HepG2 (cell line): ENCODE measurements around the gene FSIP1. TPM values are rescaled to one million over a fixed set of nuclear protein-coding genes. Genes with fewer than 3 reads are reported as not detected.

Experiments used
- ATAC-seq: fragments of 200-7000 bp; cut with Tn5 transposase; 3 replicates; pipeline ENCODE4 v1.9.1; 2020; ENCODE audit warnings: mild to moderate bottlenecking, moderate library complexity
- BruUV-seq: library from RNA; stranded (reverse); fragments of 400-500 nt; replicated peaks from 2 replicates; lab custom pipeline; 2021; lab: Mats Ljungman, UMichigan
- CTCF ChIA-PET: fragments of 300-600 bp; formaldehyde crosslinking; extraction: SDS; loops from one replicate; lab custom pipeline; 2021; ENCODE audit warnings: low total read pairs, inconsistent platforms, low intra/inter-chr PET ratio; lab: Yijun Ruan, JAX
- POLR2A ChIA-PET: fragments of 350-600 bp; sonication (Branson Sonifier 250); formaldehyde crosslinking; loops from one replicate; lab custom pipeline; 2020; ENCODE audit warnings: antibody characterized with exemption, inconsistent platforms; lab: Yijun Ruan, JAX
- DNase-seq: peaks from one replicate; pipeline ENCODE4 v3.0.0-alpha.2; 2015; ENCODE audit warnings: low spot score
- FAIRE-seq: peaks from 3 replicates; lab custom pipeline; 2011; peaks lifted over from hg19 to GRCh38; lab: Jason Lieb, UNC
- H2AFZ ChIP-seq: one replicate; pipeline ENCODE4 v1.6.1; 2011; ENCODE audit warnings: low read length, inconsistent platforms
- H3K27ac ChIP-seq: fragments of 300-600 bp; 3 replicates; pipeline ENCODE4 v1.8.0; 2011; ENCODE audit warnings: mixed run types, mild to moderate bottlenecking, mixed read lengths, low read length, inconsistent platforms; ENCODE audit not compliant: insufficient read depth; ENCODE audit errors: extremely low read length
- H3K27me3 ChIP-seq, 2 experiments: fragments of 200-600 bp in 1 of 2; 2 replicates in 1 of 2; 3 replicates in 1 of 2; pipeline versions ENCODE4 v1.6.0 to v1.8.0; 2011; ENCODE audit warnings: low read length in 2 of 2, mild to moderate bottlenecking in 2 of 2, moderate library complexity in 2 of 2, inconsistent platforms in 1 of 2; ENCODE audit not compliant: insufficient read depth in 2 of 2, control insufficient read depth in 1 of 2
- H3K36me3 ChIP-seq, 2 experiments: fragments of 200-600 bp in 1 of 2; replicated peaks in 1 of 2; 2 replicates in 1 of 2; 3 replicates in 1 of 2; pipeline versions ENCODE4 v1.5.1 to v1.8.0; 2011; ENCODE audit warnings: low read length in 2 of 2, inconsistent platforms in 1 of 2; ENCODE audit not compliant: insufficient read depth in 2 of 2, control insufficient read depth in 1 of 2
- H3K4me1 ChIP-seq: 2 replicates; pipeline ENCODE4 v1.5.1; 2012; ENCODE audit warnings: low read length, inconsistent platforms; ENCODE audit not compliant: insufficient read depth
- H3K4me2 ChIP-seq: 2 replicates; pipeline ENCODE4 v1.6.0; 2011; ENCODE audit warnings: low read depth, low read length, inconsistent platforms
- H3K4me3 ChIP-seq, 3 experiments: fragments of 200-600 bp in 1 of 3; sonication (generic), shearing (Covaris generic) in 1 of 3; replicated peaks in 1 of 3; 2 replicates each; pipeline ENCODE4 v1.5.1; 2011 to 2016; ENCODE audit warnings: low read length in 3 of 3, inconsistent platforms in 2 of 3, low read depth in 2 of 3, mild to moderate bottlenecking in 2 of 3, control low read depth in 1 of 3, mixed read lengths in 1 of 3; ENCODE audit not compliant: insufficient read depth in 1 of 3
- H3K79me2 ChIP-seq: one replicate; pipeline ENCODE4 v1.6.1; 2011; ENCODE audit warnings: low read length, inconsistent platforms; ENCODE audit not compliant: insufficient read depth
- H3K9ac ChIP-seq: 2 replicates; pipeline ENCODE4 v1.6.0; 2011; ENCODE audit warnings: mild to moderate bottlenecking, low read depth, low read length, inconsistent platforms; ENCODE audit not compliant: insufficient read depth
- H3K9me3 ChIP-seq: 2 replicates; pipeline ENCODE4 v1.5.1; 2012; ENCODE audit warnings: mild to moderate bottlenecking, low read length
- H4K20me1 ChIP-seq: 2 replicates; pipeline ENCODE4 v1.6.0; 2011; ENCODE audit warnings: inconsistent platforms, mild to moderate bottlenecking, low read length, moderate library complexity; ENCODE audit not compliant: insufficient read depth
- ARNT ChIP-seq: fragments of 450-650 bp; IDR thresholded peaks from 2 replicates; pipeline ENCODE4 v1.6.1; 2017
- CC2D1A ChIP-seq: sonication (generic); formaldehyde crosslinking; IDR thresholded peaks from 2 replicates; pipeline ENCODE4 v1.8.1; 2023; ENCODE audit warnings: mild to moderate bottlenecking, missing genetic modification reagents
- JUND ChIP-seq: sonication (generic); formaldehyde crosslinking; IDR thresholded peaks from 2 replicates; pipeline ENCODE4 v1.8.0; 2022; ENCODE audit warnings: mild to moderate bottlenecking, missing genetic modification reagents
- KDM4B ChIP-seq: sonication (generic); formaldehyde crosslinking; IDR thresholded peaks from 2 replicates; pipeline ENCODE4 v1.4.0; 2020; ENCODE audit warnings: missing genetic modification reagents
- RCOR2 ChIP-seq: IDR thresholded peaks from 2 replicates; pipeline ENCODE4 v1.6.1; 2016; ENCODE audit warnings: missing biosample characterization, missing genetic modification reagents
- SNAI1 ChIP-seq: sonication (generic); formaldehyde crosslinking; IDR thresholded peaks from 2 replicates; pipeline ENCODE4 v1.5.0; 2020; ENCODE audit warnings: mild to moderate bottlenecking, missing genetic modification reagents, borderline replicate concordance
- SP4 ChIP-seq: sonication (generic); formaldehyde crosslinking; IDR thresholded peaks from 2 replicates; pipeline ENCODE4 v1.8.1; 2023; ENCODE audit warnings: mild to moderate bottlenecking, missing genetic modification reagents
- TBX3 ChIP-seq: fragments of 450-650 bp; IDR thresholded peaks from 2 replicates; pipeline ENCODE4 v1.6.1; 2017; ENCODE audit warnings: antibody characterized with exemption, mild to moderate bottlenecking, inconsistent platforms, borderline replicate concordance
- ZBTB37 ChIP-seq: sonication (generic); formaldehyde crosslinking; IDR thresholded peaks from 2 replicates; pipeline ENCODE4 v1.4.0; 2020; ENCODE audit warnings: mild to moderate bottlenecking, missing genetic modification reagents
- ZFP37 ChIP-seq: sonication (generic); formaldehyde crosslinking; IDR thresholded peaks from 2 replicates; pipeline ENCODE4 v1.4.0; 2020; ENCODE audit warnings: missing genetic modification reagents, borderline replicate concordance
- ZFP90 ChIP-seq: sonication (generic); formaldehyde crosslinking; IDR thresholded peaks from 2 replicates; pipeline ENCODE4 v1.8.0; 2022; ENCODE audit warnings: missing genetic modification reagents, mild to moderate bottlenecking, inconsistent platforms, borderline replicate concordance
- ZNF143 ChIP-seq: sonication (generic); formaldehyde crosslinking; IDR thresholded peaks from 2 replicates; pipeline ENCODE4 v1.4.0; 2020; ENCODE audit warnings: missing genetic modification reagents
- ZNF205 ChIP-seq: IDR thresholded peaks from 2 replicates; pipeline ENCODE4 v1.6.1; 2018; ENCODE audit warnings: missing biosample characterization, missing genetic modification reagents
- ZNF446 ChIP-seq: sonication (generic); formaldehyde crosslinking; IDR thresholded peaks from 2 replicates; pipeline ENCODE4 v1.5.0; 2020; ENCODE audit warnings: mild to moderate bottlenecking, missing genetic modification reagents
- ZNF570 ChIP-seq: sonication (generic); formaldehyde crosslinking; IDR thresholded peaks from 2 replicates; pipeline ENCODE4 v1.4.0; 2020; ENCODE audit warnings: mild to moderate bottlenecking, missing genetic modification reagents, borderline replicate concordance
- ZNF577 ChIP-seq: sonication (generic); formaldehyde crosslinking; IDR thresholded peaks from 2 replicates; pipeline ENCODE4 v1.4.0; 2020; ENCODE audit warnings: mild to moderate bottlenecking, low read depth, missing genetic modification reagents, borderline replicate concordance
- ZNF703 ChIP-seq: sonication (generic); formaldehyde crosslinking; IDR thresholded peaks from 2 replicates; pipeline ENCODE4 v1.5.1; 2020; ENCODE audit warnings: missing genetic modification reagents, mild to moderate bottlenecking, moderate library complexity, borderline replicate concordance
- ZNF792 ChIP-seq: IDR thresholded peaks from 2 replicates; pipeline ENCODE4 v1.6.1; 2016
- WGBS: methylation state at CpG from one replicate; pipeline ENCODE4 v1.1.6; 2017; ENCODE audit warnings: low lambda C conversion rate; 5-methylcytosine and 5-hydroxymethylcytosine counted together
- in situ Hi-C: cut with HindIII; loops from 2 replicates; pipeline ENCODE4 v1.10.0; 2017; ENCODE audit warnings: low pct_unique_long_range_greater_than_20kb; ENCODE audit not compliant: extremely low pct_ligation_motif_present
- intact Hi-C: fragments of 100-400 bp; cut with micrococcal nuclease; formaldehyde crosslinking; loops from one replicate; pipeline ENCODE4 v1.10.0; 2022; ENCODE audit not compliant: unreplicated experiment
- polyA plus RNA-seq, 8 experiments: library from polyadenylated mRNA; depleted of rRNA in 3 of 8; stranded (reverse) in 7 of 8; unstranded in 1 of 8; fragments of >200 nt; fragmentation: Illumina TruSeq in 4 of 8; extraction: Trizol in 4 of 8; gene quantifications; 2 replicates each; pipeline versions ENCODE4 v1.2.1 to v1.2.3, GENCODE V29; 2011 to 2016; ENCODE audit warnings: low read depth in 4 of 8, missing spikeins in 1 of 8, mixed read lengths in 1 of 8; ENCODE audit not compliant: insufficient read depth in 1 of 8
- total RNA-seq, 5 experiments: library from RNA; depleted of rRNA; stranded (reverse); fragments of >200 nt; fragmentation: Illumina TruSeq; extraction: Trizol; gene quantifications; 2 replicates each; pipeline ENCODE4 v1.2.3, GENCODE V29; 2016; ENCODE audit warnings: low read depth in 1 of 5

The FSIP1 gene
- total and polyA plus RNA-seq, 2 of the 13 experiments (the other 11 are each of a cell fraction or from before 2014, with no cell fraction given): 0.18 TPM; not detected in 1

GRCh38 chr15:39743611-39744010, 39.0 kb downstream of the FSIP1 start:
- H3K9ac ChIP-seq: no peak overlapping the region
- no peaks in the 10 kb centered on the region for H3K79me2 ChIP-seq
- no peak overlapping the region for H3K4me2 ChIP-seq
- no peak overlapping the region for H3K4me3 ChIP-seq
- no peak for FAIRE-seq
- no peaks in the 10 kb centered on the region for H3K36me3 ChIP-seq
- no TSS peak for BruUV-seq
- no peak for DNase-seq
- no peak for TF ChIP-seq JUND
- no peak for TF ChIP-seq ZNF446
- TF ChIP-seq ZNF577: no peak
- TF ChIP-seq TBX3: no peak
- no peak for TF ChIP-seq KDM4B (CRISPR knock-in tag)
- TF ChIP-seq ZFP37 (CRISPR knock-in tag): no peak
- TF ChIP-seq SP4 (CRISPR knock-in tag): no peak
- no peak for TF ChIP-seq ZNF205 (CRISPR knock-in tag)
- TF ChIP-seq ZNF703 (CRISPR knock-in tag): no peak
- no peak for TF ChIP-seq ZFP90 (CRISPR knock-in tag)
- no peak for TF ChIP-seq ARNT
- TF ChIP-seq, all 625 proteins: peak for 0
- H4K20me1 ChIP-seq: peaks cover 2% of the 10 kb centered on the region; the same call in 1 of the 2 replicates
- no peak overlapping the region for H2AFZ ChIP-seq
- no peak overlapping the region for H3K27ac ChIP-seq
- intact Hi-C loops: no loop called here
- no peak for ATAC-seq
- CTCF ChIA-PET: no interaction called here
- no peaks in the 10 kb centered on the region for H3K27me3 ChIP-seq
- in situ Hi-C loops: no loop called here
- H3K9me3 ChIP-seq: no peaks in the 10 kb centered on the region
- no peaks in the 10 kb centered on the region for H3K4me1 ChIP-seq
- WGBS: 28% methylated on average over 2 of the region's 2 CpGs
- POLR2A ChIA-PET: no interaction called here

DNA sequence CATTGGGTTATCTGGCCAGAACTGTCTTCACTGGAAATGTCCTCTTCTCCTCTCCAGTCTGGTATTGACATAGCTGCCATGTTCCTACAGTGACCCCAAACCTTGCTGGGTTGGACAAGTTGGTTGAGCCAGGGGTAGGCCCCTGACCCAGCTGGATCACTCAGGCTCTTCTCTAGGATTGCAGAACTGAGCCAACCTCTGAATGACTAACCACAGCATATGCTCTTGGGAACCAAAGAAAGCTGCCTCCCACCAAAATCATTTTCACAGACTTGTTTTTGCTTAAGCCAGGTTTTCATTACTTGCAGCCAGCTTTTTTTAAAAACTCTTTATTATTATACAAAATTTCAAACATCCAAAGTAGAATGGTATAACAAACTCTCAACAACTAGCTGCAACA, 41.4 kb downstream of the FSIP1 start:
- peaks cover 2% of the 10 kb centered on the region; the same call in 1 of the 2 replicates for H4K20me1 ChIP-seq
- no peak for FAIRE-seq
- H3K9me3 ChIP-seq: no peaks in the 10 kb centered on the region
- no peak for ATAC-seq
- intact Hi-C loops: no loop called here
- in situ Hi-C loops: no loop called here
- H3K27me3 ChIP-seq: no peaks in the 10 kb centered on the region
- no peak overlapping the region for H3K4me3 ChIP-seq
- H3K4me2 ChIP-seq: no peak overlapping the region
- H3K79me2 ChIP-seq: no peaks in the 10 kb centered on the region
- DNase-seq: no peak
- ChIA-PET POLR2A (no interaction called here), CTCF (no interaction called here)
- no peak overlapping the region for H2AFZ ChIP-seq
- TF ChIP-seq RCOR2: no peak
- TF ChIP-seq ZNF792 (CRISPR knock-in tag): no peak
- no peak for TF ChIP-seq ZBTB37 (CRISPR knock-in tag)
- TF ChIP-seq ZNF143 (CRISPR knock-in tag): no peak
- no peak for TF ChIP-seq ZNF570
- no peak for TF ChIP-seq CC2D1A
- TF ChIP-seq SNAI1 (CRISPR knock-in tag): no peak
- H3K4me1 ChIP-seq: no peaks in the 10 kb centered on the region
- no peak overlapping the region for H3K27ac ChIP-seq
- no peak overlapping the region for H3K9ac ChIP-seq
- no peaks in the 10 kb centered on the region for H3K36me3 ChIP-seq
- BruUV-seq: no TSS peak
